Body of pancreas (tissue), 4 donors: ENCODE results near the gene STBD1.

Experiments
- CTCF ChIP-seq, 7 experiments: fragments of 450-650 bp in 4 of 7; fragments of 200-600 bp in 3 of 7; sonication (generic) in 3 of 7; IDR thresholded peaks; one replicate each; pipeline ENCODE4 v1.5.1; 2016 to 2019; ENCODE audit warnings: antibody characterized with exemption in 7 of 7
- POLR2A ChIP-seq, 3 donors: fragments of 450-650 bp; IDR thresholded peaks; one replicate each; pipeline ENCODE4 v1.6.1; 2016; ENCODE audit warnings: antibody characterized with exemption in 3 of 3, mild to moderate bottlenecking in 2 of 3

GRCh38 chr4:76298227-76298626 is 8.3 kb upstream of the STBD1 start:
- no peak for TF ChIP-seq CTCF (IDR thresholded peaks at IDR 0.05)
- no peak for TF ChIP-seq POLR2A (IDR thresholded peaks at IDR 0.05)
